ENCODE data around the gene MPI. TPM values are rescaled to one million over a fixed set of nuclear protein-coding genes. Genes with fewer than 3 reads are reported as not detected.
A peak's percentile ranks its signal among the peaks of the same experiment; 100 is the strongest.

Gene MPI
- total and polyA plus RNA-seq, 2 of the 8 experiments (the other 6 are each of a cell fraction or from before 2014, with no cell fraction given) = 31.0 to 74.8 TPM

DNA sequence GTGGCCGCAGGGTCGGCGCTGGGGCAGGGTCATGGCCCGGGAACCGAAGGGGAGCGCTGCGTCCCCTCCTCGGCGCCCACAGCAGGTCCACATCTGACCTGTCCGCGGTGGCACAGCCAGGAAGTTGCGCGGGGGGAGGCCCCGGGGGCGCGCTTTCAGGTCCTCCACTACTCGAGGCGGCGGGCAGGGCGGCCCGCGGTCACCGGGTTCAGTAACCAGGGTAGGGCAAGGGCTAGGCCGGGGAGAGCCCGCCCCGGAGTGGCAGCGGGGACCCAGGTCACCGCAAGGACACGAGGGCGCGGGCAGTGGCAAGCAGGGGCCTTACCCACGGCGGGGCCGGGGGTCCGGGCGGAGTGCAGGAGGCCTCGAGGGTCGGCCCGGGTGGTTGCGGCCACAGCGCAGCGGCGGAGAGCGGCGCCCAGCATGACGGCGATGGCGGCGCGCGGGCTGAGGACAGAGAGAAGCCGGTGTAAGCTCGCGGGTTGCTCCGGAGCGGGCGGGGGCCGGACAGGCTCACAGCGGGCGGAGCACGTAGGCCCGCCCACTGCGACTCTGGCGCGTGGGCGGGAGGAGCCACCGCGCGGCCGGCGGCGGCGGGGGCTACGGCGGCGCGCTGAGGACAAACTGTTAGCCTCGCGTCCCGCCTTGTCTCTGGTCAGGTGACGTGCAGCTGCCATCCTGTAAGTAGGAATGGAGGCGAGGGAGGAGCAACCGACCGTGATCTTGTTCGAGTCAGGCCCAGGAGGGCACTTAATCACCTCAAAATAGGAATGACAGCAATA is 47.9 kb downstream of the MPI start, which contains the start of gene COX5A:
Gene COX5A, minus strand, starts transcription at position 484 of the 782 bp plus-strand sequence. Its CDS starts 59 bp downstream, at position 425.
- Histone ChIP-seq H3K36me3 (ENCODE audit: control insufficient read depth in 2 of 4, insufficient read depth in 4 of 4, low read length in 3 of 4) (no peaks in the 10 kb centered on the region; a peak in 1 of 8 replicates), H4K5ac (ENCODE audit: insufficient read length, low read depth, low read length) (peak within 1 kb of the TSS; percentile 86), H3K27ac (ENCODE audit: low read depth, low read length) (peak within 1 kb of the TSS; percentile 93; the same call in 1 of the 2 replicates), H3K56ac (replicated peaks; ENCODE audit: insufficient read length, low read depth, low read length) (peak within 1 kb of the TSS; percentile 59), H3K79me1 (ENCODE audit: low read depth, low read length) (no peaks in the 10 kb centered on the region), H4K8ac (ENCODE audit: extremely low read depth, insufficient read depth, low read length) (peak within 1 kb of the TSS; percentile 97), H3K23me2 (ENCODE audit: low read depth, low read length) (peaks cover 3% of the 10 kb centered on the region; the same call in 1 of the 2 replicates), H3K27me3 (replicated peaks in 1 of 4; ENCODE audit: control insufficient read depth in 3 of 4, extremely low read depth in 1 of 4, insufficient read depth in 3 of 4, low read length in 3 of 4) (no peaks in the 10 kb centered on the region), H2BK12ac (ENCODE audit: low read depth, low read length) (0 out of 2 replicates have a peak within 1 kb of the TSS, but pooled peaks have one; percentile 60), H3K4me3 (ENCODE audit: extremely low read depth in 1 of 4, insufficient read depth in 2 of 4, low read depth in 3 of 4, low read length in 4 of 4) (peak within 1 kb of the TSS; percentile 84 to 91 (median 86)), H2BK5ac (ENCODE audit: low read depth, low read length) (peak within 1 kb of the TSS; percentile 75), H4K20me1 (replicated peaks in 1 of 2; ENCODE audit: control insufficient read depth in 1 of 2, insufficient read depth in 2 of 2, low read length in 2 of 2) (peaks cover 1 to 3% of the 10 kb centered on the region in 2 experiments), H2AK5ac (ENCODE audit: low read depth, low read length) (no peak within 1 kb of the TSS), H3K9ac (replicated peaks in 1 of 4; ENCODE audit: extremely low read depth in 1 of 4, low read depth in 3 of 4, low read length in 3 of 4) (peak within 1 kb of the TSS; percentile 87 to 95 (median 88)), H3K14ac (ENCODE audit: insufficient read length) (no peak within 1 kb of the TSS), H3K79me2 (ENCODE audit: control insufficient read depth in 1 of 2, insufficient read depth in 2 of 2, low read length in 2 of 2) (peaks cover 8 to 45% of the 10 kb centered on the region in 2 experiments), H3K4ac (replicated peaks; ENCODE audit: insufficient read length, low read depth, low read length) (peak within 1 kb of the TSS; percentile 94), H3K4me1 (replicated peaks in 1 of 4; ENCODE audit: control insufficient read depth in 3 of 4, insufficient read depth in 4 of 4, low read length in 3 of 4) (no peaks in the 10 kb centered on the region), H3K9me3 (ENCODE audit: insufficient read depth in 2 of 2, low read depth in 1 of 2, low read length in 1 of 2) (no peaks in the 10 kb centered on the region), H4K91ac (replicated peaks; ENCODE audit: insufficient read length, low read length) (peak within 1 kb of the TSS; percentile 91), H3K4me2 (ENCODE audit: insufficient read depth in 1 of 2, low read depth in 2 of 2, low read length in 2 of 2) (peak within 1 kb of the TSS; percentile 66 to 67), H2AFZ (ENCODE audit: low read length) (peak within 1 kb of the TSS; percentile 48; the same call in 1 of the 2 replicates), H2BK120ac (replicated peaks; ENCODE audit: low read depth, low read length) (no peak within 1 kb of the TSS), H3K23ac (ENCODE audit: insufficient read length) (peak within 1 kb of the TSS; percentile 99), H3K18ac (ENCODE audit: extremely low read depth, low read length) (peak within 1 kb of the TSS; percentile 83), H2BK20ac (ENCODE audit: low read length) (no peak within 1 kb of the TSS), H2BK15ac (ENCODE audit: low read length) (no peak within 1 kb of the TSS)
- POLR2A ChIA-PET (ENCODE audit: partially characterized antibody) = interaction anchor here (0.5 to 4.1 kb wide), 16 partner anchors 10 to 1203 kb away, joined by 3 to 29 read pairs (median 4); partner anchors contain the start of genes FAM219B, RPP25, SCAMP5 and ULK3
- 2% methylated on average over 72 of the region's 85 CpGs; no CpG with 5 or more reads in 1 of the 2 experiments for WGBS, 2 experiments (ENCODE audit: extremely low coverage in 1 of 2, insufficient coverage in 1 of 2, insufficient read length in 1 of 2, insufficient replicate concordance in 2 of 2, low coverage in 1 of 2, low lambda C conversion rate in 2 of 2, missing lambda C conversion rate in 1 of 2)
- CTCF ChIA-PET (ENCODE audit: partially characterized antibody) = interaction anchor here (0.8 to 2.4 kb wide), 4 partner anchors 13 to 52 kb away, joined by 3 to 14 read pairs (median 6); partner anchors contain the start of gene RPP25
- DNase-seq (ENCODE audit: low read depth in 1 of 2, low spot score in 2 of 2) (peak; percentile 87 to 90), FAIRE-seq (no peak)
- TF ChIP-seq, protein P1, sequence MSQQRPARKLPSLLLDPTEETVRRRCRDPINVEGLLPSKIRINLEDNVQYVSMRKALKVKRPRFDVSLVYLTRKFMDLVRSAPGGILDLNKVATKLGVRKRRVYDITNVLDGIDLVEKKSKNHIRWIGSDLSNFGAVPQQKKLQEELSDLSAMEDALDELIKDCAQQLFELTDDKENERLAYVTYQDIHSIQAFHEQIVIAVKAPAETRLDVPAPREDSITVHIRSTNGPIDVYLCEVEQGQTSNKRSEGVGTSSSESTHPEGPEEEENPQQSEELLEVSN (IDR thresholded peaks at IDR 0.05) = peak; percentile 28
- TF ChIP-seq FOSL1 (IDR thresholded peaks at IDR 0.05; ENCODE audit: insufficient read depth, low read depth, low read length) = no peak
- peak; percentile 72 to 73 for TF ChIP-seq POLR2A (IDR thresholded peaks at IDR 0.05; ENCODE audit: control extremely low read depth in 1 of 2, low read depth in 2 of 2, low read length in 2 of 2)
- peak; percentile 80 for TF ChIP-seq TAF1 (IDR thresholded peaks at IDR 0.05; ENCODE audit: low read depth, low read length)
- TF ChIP-seq CEBPB (IDR thresholded peaks at IDR 0.05; ENCODE audit: low read depth, low read length) = no peak
- TF ChIP-seq TEAD4 (IDR thresholded peaks at IDR 0.05; ENCODE audit: low read depth, low read length) = peak; percentile 31; the same call in 1 of the 2 replicates
- peak; percentile 76 for TF ChIP-seq YY1 (IDR thresholded peaks at IDR 0.05; ENCODE audit: low read depth, low read length)
- TF ChIP-seq TBP (IDR thresholded peaks at IDR 0.05; ENCODE audit: low read depth, low read length) = peak; percentile 78; the same call in 1 of the 2 replicates
- TF ChIP-seq BCL11A (IDR thresholded peaks at IDR 0.05; ENCODE audit: low read depth in 2 of 2, low read length in 2 of 2) = no peak
- no peak for TF ChIP-seq POU5F1 (IDR thresholded peaks at IDR 0.05; ENCODE audit: low read depth, low read length)
- no peak for TF ChIP-seq CBX8 (IDR thresholded peaks at IDR 0.05; ENCODE audit: borderline replicate concordance, low read depth, low read length)
- TF ChIP-seq JUND (IDR thresholded peaks at IDR 0.05; ENCODE audit: low read length) = no peak
